Thymus (tissue), 11 donors: ENCODE measurements around the gene PLOD2. TPM values are rescaled to one million over a fixed set of nuclear protein-coding genes. Genes with fewer than 3 reads are reported as not detected.

Experiments used
- DNase-seq, 9 donors: peaks; one replicate each; pipeline ENCODE4 v3.0.0-alpha.2; 2013; ENCODE audit warnings: low spot score in 9 of 9, low read depth in 6 of 9, missing footprints in 1 of 9
- H3K27ac ChIP-seq, 2 donors: one replicate each; pipeline ENCODE4 v1.5.1; 2013; ENCODE audit warnings: control low read depth in 1 of 2, low read depth in 1 of 2, low read length in 1 of 2, mild to moderate bottlenecking in 1 of 2, moderate library complexity in 1 of 2
- H3K27me3 ChIP-seq, 2 donors: one replicate each; pipeline ENCODE4 v1.5.1; 2013; ENCODE audit warnings: low read length in 1 of 2; ENCODE audit not compliant: control insufficient read depth in 2 of 2, insufficient read depth in 1 of 2
- H3K36me3 ChIP-seq, 2 donors: one replicate each; pipeline ENCODE4 v1.5.1; 2013; ENCODE audit warnings: low read length in 1 of 2, mild to moderate bottlenecking in 1 of 2, moderate library complexity in 1 of 2; ENCODE audit not compliant: control insufficient read depth in 2 of 2, insufficient read depth in 2 of 2
- H3K4me1 ChIP-seq, 2 donors: one replicate each; pipeline ENCODE4 v1.5.1; 2013; ENCODE audit warnings: low read length in 2 of 2; ENCODE audit not compliant: control insufficient read depth in 2 of 2, insufficient read depth in 2 of 2
- H3K4me3 ChIP-seq, 2 donors: one replicate each; pipeline ENCODE4 v1.5.1; 2013; ENCODE audit warnings: low read length in 2 of 2, control low read depth in 1 of 2, mild to moderate bottlenecking in 1 of 2
- H3K9me3 ChIP-seq, 2 donors: one replicate each; pipeline ENCODE4 v1.5.1; 2013; ENCODE audit warnings: low read length in 1 of 2, mild to moderate bottlenecking in 1 of 2; ENCODE audit not compliant: control insufficient read depth in 2 of 2, insufficient read depth in 1 of 2
- WGBS: extraction: QIAGEN DNeasy Blood & Tissue Kit; methylation state at CpG from one replicate; pipeline ENCODE4 v1.1.7; 2013; 5-methylcytosine and 5-hydroxymethylcytosine counted together
- polyA plus RNA-seq: library from polyadenylated mRNA; stranded (reverse); fragments of 200-250 nt; gene quantifications from one replicate; pipeline ENCODE4 v1.2.3, GENCODE V29; 2013
- total RNA-seq: library from RNA; stranded (reverse); fragments of 120-200 nt; gene quantifications from one replicate; pipeline ENCODE4 v1.2.4, GENCODE V29; 2013
- donor health status: healthy.

Gene PLOD2
- total and polyA plus RNA-seq, 2 donors = 18.0 to 35.4 TPM

- DNase-seq = no peak
- no peak overlapping the region for H3K4me3 ChIP-seq
- no peaks in the 10 kb centered on the region for H3K36me3 ChIP-seq
- no peak overlapping the region for H3K27ac ChIP-seq
- WGBS = 93% methylated on average over 2 of the region's 2 CpGs
- no peaks in the 10 kb centered on the region for H3K27me3 ChIP-seq
- H3K4me1 ChIP-seq = no peaks in the 10 kb centered on the region
- H3K9me3 ChIP-seq = no peaks in the 10 kb centered on the region
Observed at GRCh38 chr3:146101538-146101937, 59.4 kb downstream of the PLOD2 start.

- H3K27ac ChIP-seq = no peak overlapping the region
- no peaks in the 10 kb centered on the region for H3K4me1 ChIP-seq
- H3K4me3 ChIP-seq = no peak overlapping the region
- DNase-seq = no peak
- H3K36me3 ChIP-seq = no peaks in the 10 kb centered on the region
- no peaks in the 10 kb centered on the region for H3K9me3 ChIP-seq
- H3K27me3 ChIP-seq = no peaks in the 10 kb centered on the region
Observed at GRCh38 chr3:146100825-146101444, 60.0 kb downstream of the PLOD2 start.

- DNase-seq = no peak
- 97% methylated on average over 2 of the region's 2 CpGs for WGBS
- H3K36me3 ChIP-seq = no peaks in the 10 kb centered on the region
- H3K9me3 ChIP-seq = no peaks in the 10 kb centered on the region
- H3K4me1 ChIP-seq = no peaks in the 10 kb centered on the region
- no peaks in the 10 kb centered on the region for H3K27me3 ChIP-seq
- no peak overlapping the region for H3K4me3 ChIP-seq
- no peak overlapping the region for H3K27ac ChIP-seq
Observed at GRCh38 chr3:146100180-146100579, 60.8 kb downstream of the PLOD2 start.

- no peaks in the 10 kb centered on the region for H3K27me3 ChIP-seq
- WGBS = 95% methylated on average over 9 of the region's 9 CpGs
- no peaks in the 10 kb centered on the region for H3K36me3 ChIP-seq
- no peaks in the 10 kb centered on the region for H3K4me1 ChIP-seq
- H3K4me3 ChIP-seq = no peak overlapping the region
- DNase-seq = no peak
- no peak overlapping the region for H3K27ac ChIP-seq
- H3K9me3 ChIP-seq = no peaks in the 10 kb centered on the region
Observed at GRCh38 chr3:146099316-146099715, 61.7 kb downstream of the PLOD2 start.

- Histone ChIP-seq H3K4me3 (no peak overlapping the region), H3K9me3 (no peaks in the 10 kb centered on the region), H3K27ac (no peak overlapping the region), H3K36me3 (no peaks in the 10 kb centered on the region), H3K27me3 (no peaks in the 10 kb centered on the region), H3K4me1 (no peaks in the 10 kb centered on the region)
- WGBS = 54% methylated on average over 2 of the region's 2 CpGs
- DNase-seq = no peak
Observed at GRCh38 chr3:146093896-146094295, 67.1 kb downstream of the PLOD2 start.

- H3K4me3 ChIP-seq = no peak overlapping the region
- no peaks in the 10 kb centered on the region for H3K36me3 ChIP-seq
- DNase-seq = no peak
- H3K27me3 ChIP-seq = no peaks in the 10 kb centered on the region
- H3K27ac ChIP-seq = no peak overlapping the region
- no peaks in the 10 kb centered on the region for H3K4me1 ChIP-seq
- no peaks in the 10 kb centered on the region for H3K9me3 ChIP-seq
- 89% methylated on average over 1 of the region's 1 CpG for WGBS
Observed at GRCh38 chr3:146092230-146092629, 68.8 kb downstream of the PLOD2 start.

- DNase-seq = no peak
- no peaks in the 10 kb centered on the region for H3K4me1 ChIP-seq
- no peaks in the 10 kb centered on the region for H3K36me3 ChIP-seq
- 95% methylated on average over 1 of the region's 1 CpG for WGBS
- no peaks in the 10 kb centered on the region for H3K27me3 ChIP-seq
- no peaks in the 10 kb centered on the region for H3K9me3 ChIP-seq
- H3K27ac ChIP-seq = no peak overlapping the region
- H3K4me3 ChIP-seq = no peak overlapping the region
Observed at GRCh38 chr3:146091397-146091796, 69.6 kb downstream of the PLOD2 start.

- no peak for DNase-seq
- WGBS = 89% methylated on average over 2 of the region's 2 CpGs
- Histone ChIP-seq H3K9me3 (no peaks in the 10 kb centered on the region), H3K27ac (no peak overlapping the region), H3K27me3 (no peaks in the 10 kb centered on the region), H3K36me3 (no peaks in the 10 kb centered on the region), H3K4me3 (no peak overlapping the region), H3K4me1 (no peaks in the 10 kb centered on the region)
Observed at GRCh38 chr3:146090521-146090920, 70.5 kb downstream of the PLOD2 start.

- no peak overlapping the region for H3K27ac ChIP-seq
- H3K9me3 ChIP-seq = no peaks in the 10 kb centered on the region
- no peaks in the 10 kb centered on the region for H3K27me3 ChIP-seq
- WGBS = 93% methylated on average over 2 of the region's 2 CpGs
- H3K36me3 ChIP-seq = no peaks in the 10 kb centered on the region
- DNase-seq = no peak
- no peak overlapping the region for H3K4me3 ChIP-seq
- H3K4me1 ChIP-seq = no peaks in the 10 kb centered on the region
Observed at GRCh38 chr3:146088840-146089239, 72.1 kb downstream of the PLOD2 start.

GRCh38 chr3:146087116-146087515 is 73.9 kb downstream of the PLOD2 start:
- WGBS = 83% methylated on average over 1 of the region's 1 CpG
- no peak overlapping the region for H3K4me3 ChIP-seq
- no peaks in the 10 kb centered on the region for H3K27me3 ChIP-seq
- no peaks in the 10 kb centered on the region for H3K9me3 ChIP-seq
- no peaks in the 10 kb centered on the region for H3K4me1 ChIP-seq
- no peak for DNase-seq
- H3K27ac ChIP-seq = no peak overlapping the region
- no peaks in the 10 kb centered on the region for H3K36me3 ChIP-seq
